Posterior cingulate gyrus (tissue), 11 donors: ENCODE data around the gene CEP57L1.

Experiments
- DNase-seq, 10 donors: peaks; one replicate each; pipeline versions ENCODE4 v3.0.0 to v3.0.0-alpha.2; 2020 to 2021; ENCODE audit warnings: mixed read lengths in 3 of 10
- intact Hi-C: fragments of 100-400 bp; cut with DNase I; formaldehyde crosslinking; loops from one replicate; pipeline ENCODE4 v1.15.1; 2023

The CEP57L1 gene

GRCh38 chr6:109204511-109204910 lies 109.2 kb downstream of the CEP57L1 start:
- intact Hi-C loops = no loop called here

GRCh38 chr6:109212683-109213082 lies 117.4 kb downstream of the CEP57L1 start:
- intact Hi-C loops = no loop called here
- no peak for DNase-seq

More at GRCh38 chr6:109204511-109204910, 109.2 kb downstream of the CEP57L1 start:
- no peak for DNase-seq
